ENCODE measurements around the gene DGKD.
A peak's percentile ranks its signal among the peaks of the same experiment; 100 is the strongest.

The DGKD gene

GRCh38 chr2:233464531-233465240 is 110.4 kb downstream of the DGKD start:
- no peak for DNase-seq

DNA sequence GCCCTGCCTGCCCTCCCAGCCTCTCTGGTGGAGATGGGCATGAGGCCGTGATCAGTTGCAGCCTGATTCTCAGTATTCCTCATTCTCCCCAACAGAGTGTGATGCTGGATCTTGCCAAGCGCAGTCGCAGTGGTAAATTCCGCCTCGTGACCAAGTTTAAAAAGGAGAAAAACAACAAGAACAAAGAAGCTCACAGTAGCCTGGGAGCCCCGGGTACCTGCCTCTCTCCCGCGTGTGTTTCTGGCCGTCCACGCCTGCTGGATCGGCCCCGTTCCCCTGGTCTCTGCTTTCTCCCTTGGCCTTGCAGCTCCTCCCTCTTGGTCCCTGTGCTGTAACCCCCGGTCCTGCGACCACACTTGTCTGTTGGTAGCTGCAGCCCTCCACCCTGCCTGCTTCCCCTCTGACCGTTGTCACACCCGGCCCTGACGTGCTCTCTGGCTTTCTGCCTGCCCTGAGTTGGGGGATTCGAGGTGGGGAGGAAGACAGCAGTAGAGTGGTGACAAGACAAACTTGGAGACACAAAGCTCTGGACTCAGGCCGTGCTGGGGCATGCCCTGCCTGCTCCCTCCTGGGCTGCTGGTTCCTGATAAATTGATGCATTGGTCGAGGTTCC is 112.8 kb downstream of the DGKD start:
- peak in 1 of 2 donors; percentile 40 for DNase-seq

GRCh38 chr2:233468047-233468740 is 113.9 kb downstream of the DGKD start:
- no peak for DNase-seq

- no peak for DNase-seq
These were observed 114.4 kb downstream of the DGKD start for GRCh38 chr2:233468741-233469110.

DNA sequence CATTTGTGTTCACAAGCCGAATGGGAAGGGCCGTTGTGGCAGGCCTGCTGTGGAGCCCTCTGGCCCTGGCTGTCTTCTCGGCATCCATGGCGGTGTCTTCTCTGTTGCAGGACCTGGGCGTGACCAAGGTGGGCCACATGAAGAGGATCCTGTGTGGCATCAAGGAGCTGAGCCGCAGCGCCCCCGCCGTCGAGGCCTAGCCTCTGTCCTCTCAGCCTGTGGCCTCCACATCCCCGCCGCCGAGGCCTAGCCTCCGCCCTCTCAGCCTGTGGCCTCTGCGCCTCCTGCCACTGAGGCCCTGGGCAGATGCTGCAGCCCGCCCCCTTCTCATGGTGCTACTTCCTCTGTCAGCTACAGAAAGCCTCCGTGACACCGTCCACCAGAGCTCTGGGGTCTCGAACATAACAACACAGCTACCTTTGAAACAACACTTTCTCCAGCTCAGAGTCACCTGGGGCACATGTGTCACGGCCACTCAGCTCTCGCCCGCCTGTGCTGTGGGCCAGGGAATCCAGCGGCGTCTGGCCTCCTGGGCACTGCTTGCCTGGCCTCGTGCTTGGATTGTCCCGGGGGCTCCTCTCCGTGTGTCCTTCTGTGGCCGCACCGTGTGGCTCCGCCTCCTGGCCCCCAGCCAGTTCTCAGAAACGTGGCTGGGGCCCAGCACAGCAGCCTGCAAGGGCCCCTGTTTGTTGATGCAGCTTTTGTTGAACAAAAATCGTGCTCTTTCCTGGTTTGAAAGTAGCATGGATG is 115.1 kb downstream of the DGKD start:
- peak in 1 of 2 donors; percentile 74 for DNase-seq

DNA sequence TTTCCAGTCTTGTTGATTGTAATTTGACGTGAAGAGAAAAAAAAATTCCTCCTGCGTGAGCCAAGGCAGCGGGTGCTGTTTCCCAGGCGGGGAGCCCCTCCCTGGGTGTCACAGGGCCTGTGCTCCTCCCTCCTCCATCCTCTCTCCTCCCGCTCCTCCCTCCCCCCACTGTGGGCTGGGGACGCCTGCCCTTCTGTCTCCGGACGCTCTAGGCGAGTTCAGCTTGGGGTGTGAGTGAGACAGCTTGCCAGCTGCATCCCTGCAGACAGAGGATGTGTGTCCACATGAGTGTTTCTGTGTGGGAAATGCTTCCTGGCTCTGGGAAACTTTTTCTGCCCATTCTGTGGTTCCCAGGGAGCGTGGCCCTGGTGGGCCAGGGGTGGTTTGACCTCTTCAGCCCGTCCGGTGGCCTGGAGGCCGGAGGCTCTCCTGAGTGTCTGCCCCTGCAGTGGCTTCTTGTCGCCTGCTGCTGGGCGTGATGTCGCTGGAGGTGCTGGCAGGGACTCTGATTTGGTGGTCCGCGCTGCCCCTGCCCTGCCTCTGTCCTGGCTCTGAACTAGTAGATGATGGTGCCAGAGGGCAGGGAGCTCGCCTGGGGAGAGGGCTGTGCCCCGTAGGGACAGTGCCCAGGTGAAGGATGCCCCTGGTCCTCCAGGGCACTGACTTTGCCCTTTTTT is 115.9 kb downstream of the DGKD start:
- peak; percentile 79 to 80 for DNase-seq

DNA sequence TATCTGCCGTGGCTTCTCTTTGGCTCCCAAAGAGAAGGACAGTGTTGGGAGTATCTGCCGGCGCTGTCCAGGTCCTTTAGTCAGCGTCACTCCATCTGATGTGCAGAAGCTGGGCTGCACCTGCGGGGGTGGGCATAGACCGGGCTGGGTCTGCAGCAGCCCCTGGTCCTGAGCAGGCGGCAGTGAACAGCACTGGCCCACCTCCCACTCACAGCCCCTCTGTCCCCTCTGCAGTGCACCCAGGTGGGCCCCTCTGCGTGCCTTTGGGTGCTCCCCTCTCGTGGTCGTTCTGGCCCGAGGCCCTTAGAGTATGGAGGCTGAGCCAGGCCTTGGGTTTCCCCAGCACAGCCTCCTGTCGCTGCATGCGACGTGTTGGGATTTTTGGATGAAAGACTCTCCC is 116.5 kb downstream of the DGKD start:
- no peak for DNase-seq

- no peak for DNase-seq
These were observed 117.2 kb downstream of the DGKD start for GRCh38 chr2:233471291-233472035.

- no peak for DNase-seq
These were observed 119.1 kb downstream of the DGKD start for GRCh38 chr2:233473386-233473791.

GRCh38 chr2:233473878-233474277 is 119.6 kb downstream of the DGKD start:
- no peak for DNase-seq

GRCh38 chr2:233474308-233475160 is 120.2 kb downstream of the DGKD start:
- no peak for DNase-seq

- DNase-seq = no peak
These were observed 121.7 kb downstream of the DGKD start for GRCh38 chr2:233476063-233476410.

GRCh38 chr2:233476651-233477547 is 122.6 kb downstream of the DGKD start:
- DNase-seq = no peak

DNA sequence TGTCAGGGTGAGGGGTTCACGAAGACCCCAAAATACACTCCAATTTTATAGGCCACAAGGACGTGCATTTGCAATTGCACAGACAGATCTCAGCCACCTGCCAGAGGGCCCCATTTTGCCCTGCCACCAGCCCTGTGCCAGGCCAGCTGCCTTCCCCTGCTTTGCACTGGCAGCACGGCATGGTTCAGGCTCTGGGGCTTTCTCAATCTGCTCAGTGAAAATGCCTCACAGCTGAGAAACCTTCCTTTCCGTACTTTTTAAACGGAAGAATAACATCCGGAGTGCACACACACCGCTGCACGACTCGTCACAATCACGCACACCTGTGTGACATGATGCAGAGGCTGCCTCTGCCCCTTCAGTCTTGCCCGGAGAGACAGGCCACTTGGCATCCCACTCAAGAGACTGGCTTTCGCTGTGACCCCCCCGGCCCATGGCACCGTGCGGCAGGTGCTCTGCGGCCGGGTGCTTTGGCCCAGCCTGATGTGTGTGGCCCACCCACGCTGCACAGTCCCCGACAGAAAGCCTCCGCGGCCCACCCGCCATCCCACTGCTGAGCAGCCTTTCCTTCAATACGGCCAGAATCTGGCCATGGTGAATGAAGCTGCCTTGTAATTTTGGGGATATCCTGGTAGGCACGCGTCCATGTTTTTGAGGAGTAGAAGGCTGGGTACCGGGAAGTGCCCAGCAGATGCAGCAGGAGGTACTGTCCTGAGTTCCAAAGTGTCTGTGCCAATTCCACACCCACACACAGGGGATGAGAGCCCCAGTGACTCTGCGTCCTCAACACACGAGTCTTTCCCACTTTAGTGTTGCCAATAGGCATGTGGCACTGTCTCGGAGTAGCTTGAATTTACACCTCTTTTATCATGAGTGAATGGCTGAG is 123.5 kb downstream of the DGKD start:
- no peak for DNase-seq

DNA sequence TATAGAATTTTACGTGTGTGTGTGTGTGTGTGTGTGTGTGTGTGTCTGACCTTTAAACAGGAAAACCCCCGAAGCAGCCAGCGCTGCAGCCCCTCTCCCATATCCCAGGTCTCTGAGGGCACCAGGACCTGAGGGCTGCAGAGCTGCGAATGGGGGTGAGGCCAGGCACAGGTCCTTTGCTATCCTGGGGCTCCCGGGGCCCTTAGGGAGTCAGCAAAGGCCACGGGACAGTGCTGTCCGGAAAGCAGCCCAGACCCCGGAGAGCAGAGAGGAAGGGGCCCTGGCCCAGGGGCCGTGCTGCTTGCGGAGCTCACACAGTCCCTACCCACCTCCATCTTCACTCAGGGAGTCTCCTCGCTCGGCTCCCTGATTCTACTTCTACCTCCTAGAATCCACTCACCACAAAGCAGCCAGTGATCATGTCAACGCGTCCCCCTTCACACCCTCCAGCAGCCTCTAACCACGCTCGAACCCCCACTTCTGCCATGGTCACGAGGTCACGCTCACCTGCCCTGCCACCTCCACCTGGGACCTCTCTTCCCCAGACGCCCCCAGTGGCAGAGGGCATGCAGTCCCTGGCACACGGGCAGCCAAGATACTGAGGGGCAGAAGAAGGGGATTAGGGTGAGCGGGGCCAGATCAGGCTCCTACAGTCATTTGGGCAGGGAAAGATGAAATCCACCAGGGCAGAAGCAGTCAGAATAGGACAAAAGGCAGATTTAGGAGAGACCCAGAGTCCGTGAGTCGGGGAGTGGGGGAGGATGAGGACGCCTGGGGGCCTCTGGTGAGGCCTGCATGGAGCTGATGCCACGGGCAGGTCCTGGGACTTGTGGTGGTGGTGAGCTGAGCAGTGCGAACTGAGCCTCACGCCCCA is 125.6 kb downstream of the DGKD start:
- DNase-seq = no peak

DNA sequence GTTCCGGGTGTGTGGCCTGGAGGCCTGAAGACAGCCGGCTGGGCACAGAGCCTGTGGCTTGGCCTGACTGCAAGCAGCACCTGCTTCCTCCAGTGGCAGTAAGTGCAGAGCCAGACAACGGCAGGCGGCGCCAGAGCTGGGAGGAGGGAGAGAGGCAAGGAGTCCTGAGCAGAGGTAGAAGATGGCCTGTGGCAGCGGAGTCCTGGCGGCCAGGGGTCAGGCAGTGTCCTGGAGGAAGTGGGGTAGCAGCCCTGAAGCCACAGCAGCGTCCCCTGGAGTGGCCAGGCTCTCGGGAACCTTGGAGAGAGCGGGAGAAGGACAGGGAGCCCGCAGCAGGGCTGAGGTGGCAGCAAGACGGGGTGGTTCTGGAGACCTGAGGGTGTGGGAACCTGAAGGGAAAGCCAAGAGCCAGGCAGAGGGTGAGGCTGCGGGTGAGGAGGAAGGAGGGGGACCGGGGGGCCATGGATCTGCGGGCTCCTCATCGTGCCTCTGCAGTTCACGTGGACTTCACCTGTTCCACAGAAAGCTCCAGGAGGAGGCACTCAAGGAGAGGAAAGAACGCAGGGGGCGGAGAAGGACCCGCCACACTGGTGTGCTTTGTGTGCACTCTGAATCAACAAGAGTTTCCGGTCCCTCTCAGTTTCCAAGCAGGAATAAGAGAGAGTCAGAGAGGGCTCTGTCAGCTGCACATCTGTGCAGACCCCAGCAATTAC is 126.4 kb downstream of the DGKD start:
- DNase-seq = peak in 1 of 2 donors; percentile 33

Measured in hippocampal formation (tissue), 2 donors.